Forelimb muscle (tissue), 1 donor: Measurements from ENCODE around the gene POU6F1. TPM values are rescaled to one million over a fixed set of nuclear protein-coding genes. Genes with fewer than 3 reads are reported as not detected.
"Not testable (repeated sequence)": the region's sequence is repeated elsewhere in the genome, so short reads cannot be mapped to it uniquely, and the experiment has no call there.

Experiments
- DNase-seq: peaks from one replicate; pipeline ENCODE4 v3.0.0-alpha.2; 2013; ENCODE audit warnings: low read depth
- polyA plus RNA-seq: library from polyadenylated mRNA; unstranded; fragments of 120-200 nt; gene quantifications from one replicate; pipeline ENCODE4 v1.2.1, GENCODE V29; 2013; ENCODE audit not compliant: insufficient read length

POU6F1 gene
- 7.9 TPM for polyA plus RNA-seq

- DNase-seq: peak; percentile 73
Measured at GRCh38 chr12:51217968-51218606, at the start of gene POU6F1. Gene POU6F1, minus strand, starts transcription at chr12:51218062. Its CDS starts 11,226 bp downstream, at chr12:51206836.

- no peak for DNase-seq
Measured at GRCh38 chr12:51265024-51265423, 47.2 kb upstream of the POU6F1 start.

- no peak for DNase-seq
Measured at GRCh38 chr12:51264297-51264696, 46.4 kb upstream of the POU6F1 start.

GRCh38 chr12:51263341-51263740 is 45.5 kb upstream of the POU6F1 start:
- no peak for DNase-seq

- DNase-seq: no peak
Measured at GRCh38 chr12:51262758-51263177, 44.9 kb upstream of the POU6F1 start.

- DNase-seq: not testable (repeated sequence)
Measured at GRCh38 chr12:51259600-51259999, 41.7 kb upstream of the POU6F1 start.

- DNase-seq: no peak
Measured at GRCh38 chr12:51254536-51254935, 36.7 kb upstream of the POU6F1 start.

- DNase-seq: no peak
Measured at GRCh38 chr12:51253276-51253675, 35.4 kb upstream of the POU6F1 start.

GRCh38 chr12:51247523-51248206 is 29.8 kb upstream of the POU6F1 start:
- DNase-seq: no peak

- no peak for DNase-seq
Measured at GRCh38 chr12:51246254-51246853, 28.5 kb upstream of the POU6F1 start.

- no peak for DNase-seq
Measured at GRCh38 chr12:51245476-51246253, 27.8 kb upstream of the POU6F1 start.

GRCh38 chr12:51244269-51244668 is 26.4 kb upstream of the POU6F1 start:
- no peak for DNase-seq

- DNase-seq: no peak
Measured at GRCh38 chr12:51242876-51243275, 25.0 kb upstream of the POU6F1 start.

GRCh38 chr12:51242120-51242519 is 24.3 kb upstream of the POU6F1 start:
- no peak for DNase-seq

GRCh38 chr12:51240971-51241370 is 23.1 kb upstream of the POU6F1 start:
- DNase-seq: no peak

- DNase-seq: peak; percentile 89
Measured at GRCh38 chr12:51238510-51239334, 20.9 kb upstream of the POU6F1 start, which contains the start of gene DAZAP2. Gene DAZAP2, plus strand, starts transcription at chr12:51238826. Its CDS starts 82 bp downstream, at chr12:51238908.

GRCh38 chr12:51238037-51238509 is 20.2 kb upstream of the POU6F1 start:
- no peak for DNase-seq

GRCh38 chr12:51234530-51234929 is 16.7 kb upstream of the POU6F1 start:
- no peak for DNase-seq

GRCh38 chr12:51232642-51233041 is 14.8 kb upstream of the POU6F1 start:
- DNase-seq: no peak

GRCh38 chr12:51229116-51229809 is 11.4 kb upstream of the POU6F1 start:
- DNase-seq: no peak
